HFFc6 (cell line): ENCODE results near the gene SGIP1. TPM values are rescaled to one million over a fixed set of nuclear protein-coding genes. Genes with fewer than 3 reads are reported as not detected.

Experiments used
- DNase-seq: peaks from one replicate; pipeline ENCODE4 v3.0.0-alpha.2; 2018
- H3K27ac Mint-ChIP-seq: 2 replicates; pipeline ENCODE4 v1.8.0; 2020; ENCODE audit warnings: mild to moderate bottlenecking, mixed read lengths
- H3K27me3 Mint-ChIP-seq: 2 replicates; pipeline ENCODE4 v1.8.0; 2021; ENCODE audit warnings: mild to moderate bottlenecking, moderate library complexity, mixed read lengths; ENCODE audit not compliant: insufficient read depth
- H3K36me3 Mint-ChIP-seq: 2 replicates; pipeline ENCODE4 v1.8.0; 2021; ENCODE audit warnings: low read depth, mixed read lengths
- H3K4me1 Mint-ChIP-seq: 2 replicates; pipeline ENCODE4 v1.8.0; 2020; ENCODE audit warnings: low read depth, mixed read lengths
- H3K4me3 Mint-ChIP-seq: 2 replicates; pipeline ENCODE4 v1.8.0; 2020; ENCODE audit warnings: mild to moderate bottlenecking, moderate library complexity, mixed read lengths
- H3K9me3 Mint-ChIP-seq: 2 replicates; pipeline ENCODE4 v1.8.0; 2020; ENCODE audit warnings: mild to moderate bottlenecking, mixed read lengths
- total RNA-seq, 6 experiments: library from RNA; stranded (reverse); fragmentation: NEBNext Ultra II Directional; extraction: Animal tissue kit (Norgen Biotek cat#: 25700); gene quantifications; 2 replicates in 1 of 6; 3 replicates in 5 of 6; pipeline ENCODE4 v1.2.3, GENCODE V29; 2021
- TF ChIP-seq, protein P1 (sequence below): fragments of 200-600 bp; sonication (generic); IDR thresholded peaks from 2 replicates; pipeline ENCODE4 v1.5.0; 2021; ENCODE audit warnings: antibody characterized with exemption, mild to moderate bottlenecking

The SGIP1 gene
- total RNA-seq, 6 experiments from 2014 or later: 53.3 to 72.0 (median 57.9) TPM

DNA sequence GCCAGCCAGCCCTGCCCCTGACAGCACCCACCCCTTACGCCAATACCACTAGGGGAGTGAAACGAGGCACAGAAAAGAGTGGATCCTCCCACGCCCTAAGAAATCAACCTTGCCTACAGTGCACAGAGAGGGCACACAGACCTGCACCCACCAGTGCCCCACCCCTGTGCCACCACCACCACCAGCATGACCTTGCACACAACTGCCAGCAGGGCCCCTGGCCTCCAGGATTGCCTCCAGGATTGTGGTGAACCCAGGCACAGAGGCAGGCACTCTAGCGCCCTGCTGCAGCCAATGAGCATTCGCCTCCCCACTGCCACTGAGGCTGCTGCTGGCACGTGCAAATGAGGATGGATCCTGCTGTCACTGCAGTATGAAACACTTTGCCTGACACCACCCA, 23.5 kb upstream of the SGIP1 start:
- Mint-ChIP-seq H3K9me3 (no peaks in the 10 kb centered on the region), H3K36me3 (peaks cover 11% of the 10 kb centered on the region), H3K4me1 (peaks cover 44% of the 10 kb centered on the region), H3K27me3 (no peaks in the 10 kb centered on the region; the same call in 1 of the 2 replicates), H3K4me3 (no peak overlapping the region), H3K27ac (no peak overlapping the region)
- TF ChIP-seq, protein P1, sequence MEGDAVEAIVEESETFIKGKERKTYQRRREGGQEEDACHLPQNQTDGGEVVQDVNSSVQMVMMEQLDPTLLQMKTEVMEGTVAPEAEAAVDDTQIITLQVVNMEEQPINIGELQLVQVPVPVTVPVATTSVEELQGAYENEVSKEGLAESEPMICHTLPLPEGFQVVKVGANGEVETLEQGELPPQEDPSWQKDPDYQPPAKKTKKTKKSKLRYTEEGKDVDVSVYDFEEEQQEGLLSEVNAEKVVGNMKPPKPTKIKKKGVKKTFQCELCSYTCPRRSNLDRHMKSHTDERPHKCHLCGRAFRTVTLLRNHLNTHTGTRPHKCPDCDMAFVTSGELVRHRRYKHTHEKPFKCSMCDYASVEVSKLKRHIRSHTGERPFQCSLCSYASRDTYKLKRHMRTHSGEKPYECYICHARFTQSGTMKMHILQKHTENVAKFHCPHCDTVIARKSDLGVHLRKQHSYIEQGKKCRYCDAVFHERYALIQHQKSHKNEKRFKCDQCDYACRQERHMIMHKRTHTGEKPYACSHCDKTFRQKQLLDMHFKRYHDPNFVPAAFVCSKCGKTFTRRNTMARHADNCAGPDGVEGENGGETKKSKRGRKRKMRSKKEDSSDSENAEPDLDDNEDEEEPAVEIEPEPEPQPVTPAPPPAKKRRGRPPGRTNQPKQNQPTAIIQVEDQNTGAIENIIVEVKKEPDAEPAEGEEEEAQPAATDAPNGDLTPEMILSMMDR: no peak
- DNase-seq: no peak

DNA sequence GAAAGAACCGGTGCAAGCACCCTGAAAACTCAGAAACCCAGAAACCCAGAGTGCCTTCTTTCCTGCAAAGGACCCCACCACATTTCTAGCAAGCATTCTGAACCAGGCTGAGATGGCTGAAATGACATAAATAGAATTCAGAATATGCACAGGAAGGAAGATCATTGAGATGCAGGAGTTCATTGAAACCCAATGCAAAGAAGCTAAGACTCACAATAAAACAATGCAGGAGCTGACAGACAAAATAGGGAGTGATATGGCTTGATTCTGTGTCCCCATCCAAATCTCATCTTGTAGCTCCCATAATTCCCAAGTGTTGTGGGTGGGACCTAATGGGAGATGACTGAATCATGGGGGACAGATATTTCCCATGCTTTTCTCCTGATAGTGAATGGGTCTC, 22.8 kb upstream of the SGIP1 start:
- Mint-ChIP-seq H3K4me1 (peaks cover 37% of the 10 kb centered on the region), H3K4me3 (no peak overlapping the region), H3K27me3 (no peaks in the 10 kb centered on the region; the same call in 1 of the 2 replicates), H3K9me3 (no peaks in the 10 kb centered on the region), H3K36me3 (peaks cover 11% of the 10 kb centered on the region), H3K27ac (no peak overlapping the region)
- TF ChIP-seq, protein P1: no peak
- DNase-seq: no peak

DNA sequence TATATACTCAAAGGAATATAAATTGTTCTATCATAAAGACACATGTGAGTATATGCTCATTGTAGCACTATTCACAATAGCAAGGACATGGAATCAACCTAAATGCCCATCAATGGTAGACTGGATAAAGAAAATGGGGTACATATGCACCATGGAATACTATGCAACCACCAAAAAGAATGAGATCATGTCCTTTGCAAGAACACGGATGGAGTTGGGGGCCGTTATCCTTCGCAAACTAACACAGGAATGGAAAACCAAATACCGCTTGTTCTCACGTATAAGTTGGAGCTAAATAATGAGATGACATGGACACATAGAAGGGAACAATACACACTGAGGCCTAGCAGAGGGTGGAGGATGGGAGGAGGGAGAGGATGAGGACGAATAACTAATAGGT, 16.0 kb upstream of the SGIP1 start:
- H3K36me3 Mint-ChIP-seq: peaks cover 8% of the 10 kb centered on the region
- DNase-seq: no peak
- H3K27me3 Mint-ChIP-seq: no peaks in the 10 kb centered on the region
- TF ChIP-seq, protein P1: no peak
- H3K4me3 Mint-ChIP-seq: no peak overlapping the region
- no peaks in the 10 kb centered on the region for H3K9me3 Mint-ChIP-seq
- no peak overlapping the region for H3K27ac Mint-ChIP-seq
- peaks cover 39% of the 10 kb centered on the region for H3K4me1 Mint-ChIP-seq

DNA sequence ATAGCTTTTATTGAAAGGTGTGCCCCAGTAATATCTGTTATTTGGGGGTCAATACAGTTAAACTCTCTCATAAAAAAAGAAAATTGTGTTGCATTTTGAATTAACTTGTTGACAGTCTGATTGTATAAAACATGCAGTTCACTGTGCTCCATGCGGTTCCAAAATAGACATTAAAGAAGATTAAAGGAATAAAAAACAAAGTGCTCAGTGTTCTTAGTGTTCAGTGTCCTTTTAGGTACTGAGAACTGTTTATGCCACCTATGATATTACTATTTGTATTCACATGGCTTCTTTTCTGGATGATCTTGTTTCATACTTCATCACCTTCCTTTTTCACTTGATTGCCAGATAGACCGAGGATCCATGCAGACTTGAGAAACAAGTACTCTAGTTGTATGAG, 15.3 kb upstream of the SGIP1 start:
- Mint-ChIP-seq H3K36me3 (peaks cover 1% of the 10 kb centered on the region), H3K27ac (no peak overlapping the region), H3K9me3 (no peaks in the 10 kb centered on the region), H3K4me1 (peaks cover 46% of the 10 kb centered on the region), H3K4me3 (no peak overlapping the region), H3K27me3 (no peaks in the 10 kb centered on the region)
- TF ChIP-seq, protein P1: no peak
- DNase-seq: no peak

DNA sequence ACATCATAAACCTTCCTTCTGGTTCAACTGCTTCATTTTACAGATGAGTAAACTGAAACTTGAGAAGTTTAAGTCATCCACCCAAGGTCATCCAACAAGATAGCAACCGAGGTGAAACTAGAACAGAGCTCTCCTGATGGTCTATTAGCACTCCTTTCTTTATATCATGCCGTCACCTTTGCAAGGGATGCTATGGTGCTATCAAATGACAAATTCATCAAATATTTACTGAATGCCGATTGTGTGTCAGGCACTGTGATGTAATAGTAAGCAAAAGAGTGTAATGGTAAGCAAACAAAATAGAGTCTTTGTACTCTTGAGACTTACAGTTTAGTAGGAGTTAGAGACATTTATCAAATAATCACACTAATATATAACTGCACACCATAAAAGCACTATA, 14.0 kb upstream of the SGIP1 start:
- no peak overlapping the region for H3K27ac Mint-ChIP-seq
- H3K36me3 Mint-ChIP-seq: no peaks in the 10 kb centered on the region
- no peaks in the 10 kb centered on the region for H3K9me3 Mint-ChIP-seq
- peaks cover 60% of the 10 kb centered on the region for H3K4me1 Mint-ChIP-seq
- TF ChIP-seq, protein P1: no peak
- DNase-seq: no peak
- H3K27me3 Mint-ChIP-seq: no peaks in the 10 kb centered on the region
- H3K4me3 Mint-ChIP-seq: no peak overlapping the region

DNA sequence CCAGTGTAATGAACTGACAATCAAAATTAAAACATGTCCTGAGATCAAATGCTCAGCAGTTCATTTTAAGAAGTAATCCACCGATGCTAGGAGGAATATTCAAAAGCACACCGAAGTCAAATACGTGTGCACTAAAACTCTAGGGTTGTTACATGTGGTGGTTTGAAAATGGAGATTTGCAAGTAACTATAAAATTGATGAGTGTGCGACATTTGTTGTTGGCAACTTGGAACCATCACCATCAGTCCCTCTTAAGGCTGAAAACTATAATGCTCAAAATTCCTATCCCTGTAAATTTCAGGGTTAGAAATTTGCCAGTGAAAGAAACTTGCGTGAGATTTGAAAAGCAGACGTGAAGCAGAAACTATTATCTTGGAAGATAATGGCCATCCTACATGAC, 13.3 kb upstream of the SGIP1 start:
- no peaks in the 10 kb centered on the region for H3K9me3 Mint-ChIP-seq
- H3K4me1 Mint-ChIP-seq: peaks cover 66% of the 10 kb centered on the region
- no peaks in the 10 kb centered on the region for H3K36me3 Mint-ChIP-seq
- no peak overlapping the region for H3K27ac Mint-ChIP-seq
- TF ChIP-seq, protein P1: no peak
- H3K4me3 Mint-ChIP-seq: no peak overlapping the region
- no peaks in the 10 kb centered on the region for H3K27me3 Mint-ChIP-seq
- DNase-seq: no peak
